ENCODE results near the gene RENBP. TPM values are rescaled to one million over a fixed set of nuclear protein-coding genes. Genes with fewer than 3 reads are reported as not detected.

RENBP gene
- total and polyA plus RNA-seq, 5 donors from 2014 or later, result 0.62 to 15.3 (median 1.2) TPM

DNA sequence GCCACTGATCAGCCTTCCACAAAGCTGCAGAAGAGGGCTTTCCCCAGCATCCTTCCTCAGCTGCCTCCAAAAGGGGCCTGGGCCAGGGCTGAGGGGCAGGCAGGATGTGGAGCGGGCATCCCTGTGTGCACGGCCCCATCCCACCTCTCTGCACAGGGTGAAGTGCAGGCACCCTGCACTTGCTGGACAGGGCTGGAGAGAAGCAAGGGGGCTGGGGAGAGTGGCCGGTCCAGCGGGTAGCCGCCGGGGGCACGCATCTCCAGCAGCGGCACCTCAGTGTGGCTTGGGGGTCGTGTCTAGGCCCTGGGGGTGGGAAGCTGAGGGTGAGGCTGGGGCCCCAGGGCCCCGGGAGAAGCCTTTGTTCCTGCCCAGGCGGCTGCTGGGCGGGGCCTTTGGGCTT lies 37.0 kb downstream of the RENBP start:
- Histone ChIP-seq H3K4me3 (ENCODE audit: low read depth, low read length) (no peak overlapping the region), H3K4me1 (ENCODE audit: control insufficient read depth, insufficient read depth, low read length, poor library complexity, severe bottlenecking) (peaks cover 27% of the 10 kb centered on the region), H3K27ac (ENCODE audit: insufficient read depth, low read length, poor library complexity, severe bottlenecking) (no peak overlapping the region), H3K36me3 (ENCODE audit: control insufficient read depth, insufficient read depth, low read length) (peaks cover 13% of the 10 kb centered on the region), H3K9me3 (ENCODE audit: control insufficient read depth in 2 of 2, low read length in 2 of 2) (no peaks in the 10 kb centered on the region), H3K27me3 (ENCODE audit: control insufficient read depth, insufficient read depth, low read length) (no peaks in the 10 kb centered on the region)
- H3K4me1 Mint-ChIP-seq, result peaks cover 0 to 26% (median 9%) of the 10 kb centered on the region in 4 donors
- no peak overlapping the region for H3K4me3 Mint-ChIP-seq
- H3K36me3 Mint-ChIP-seq, result peaks cover 6% of the 10 kb centered on the region
- ATAC-seq (ENCODE audit: low read depth in 2 of 2) (no peak), DNase-seq (no peak)
- H3K27me3 Mint-ChIP-seq, result no peaks in the 10 kb centered on the region
- H3K27ac Mint-ChIP-seq, result no peak overlapping the region
- H3K9me3 Mint-ChIP-seq, result peaks cover 0 to 2% (median 0%) of the 10 kb centered on the region in 7 donors

DNA sequence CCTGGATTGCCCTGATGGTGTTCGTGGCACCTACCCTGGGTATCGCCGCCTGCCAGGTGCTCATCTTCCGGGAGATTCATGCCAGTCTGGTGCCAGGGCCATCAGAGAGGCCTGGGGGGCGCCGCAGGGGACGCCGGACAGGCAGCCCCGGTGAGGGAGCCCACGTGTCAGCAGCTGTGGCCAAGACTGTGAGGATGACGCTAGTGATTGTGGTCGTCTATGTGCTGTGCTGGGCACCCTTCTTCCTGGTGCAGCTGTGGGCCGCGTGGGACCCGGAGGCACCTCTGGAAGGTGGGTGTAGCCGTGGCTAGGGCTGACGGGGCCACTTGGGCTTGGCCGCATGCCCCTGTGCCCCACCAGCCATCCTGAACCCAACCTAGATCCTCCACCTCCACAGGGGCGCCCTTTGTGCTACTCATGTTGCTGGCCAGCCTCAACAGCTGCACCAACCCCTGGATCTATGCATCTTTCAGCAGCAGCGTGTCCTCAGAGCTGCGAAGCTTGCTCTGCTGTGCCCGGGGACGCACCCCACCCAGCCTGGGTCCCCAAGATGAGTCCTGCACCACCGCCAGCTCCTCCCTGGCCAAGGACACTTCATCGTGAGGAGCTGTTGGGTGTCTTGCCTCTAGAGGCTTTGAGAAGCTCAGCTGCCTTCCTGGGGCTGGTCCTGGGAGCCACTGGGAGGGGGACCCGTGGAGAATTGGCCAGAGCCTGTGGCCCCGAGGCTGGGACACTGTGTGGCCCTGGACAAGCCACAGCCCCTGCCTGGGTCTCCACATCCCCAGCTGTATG lies 38.1 kb downstream of the RENBP start:
- peak overlapping the region in 1 of 3 donors; percentile 26 for H3K27ac Mint-ChIP-seq
- no peaks in the 10 kb centered on the region for H3K9me3 ChIP-seq (ENCODE audit: control insufficient read depth in 2 of 2, low read length in 2 of 2)
- H3K27me3 ChIP-seq (ENCODE audit: control insufficient read depth, insufficient read depth, low read length), result no peaks in the 10 kb centered on the region
- no peaks in the 10 kb centered on the region for H3K27me3 Mint-ChIP-seq
- H3K36me3 Mint-ChIP-seq, result no peaks in the 10 kb centered on the region
- H3K9me3 Mint-ChIP-seq, result peaks cover 0 to 2% (median 0%) of the 10 kb centered on the region in 7 donors
- H3K4me1 Mint-ChIP-seq, result peaks cover 0 to 29% (median 10%) of the 10 kb centered on the region in 4 donors
- H3K4me3 ChIP-seq (ENCODE audit: low read depth, low read length), result no peak overlapping the region
- peak overlapping the region in 1 of 4 donors; percentile 63 for H3K4me3 Mint-ChIP-seq
- peaks cover 35% of the 10 kb centered on the region for H3K4me1 ChIP-seq (ENCODE audit: control insufficient read depth, insufficient read depth, low read length, poor library complexity, severe bottlenecking)
- DNase-seq (no peak), ATAC-seq (ENCODE audit: low read depth in 2 of 2) (no peak)
- H3K27ac ChIP-seq (ENCODE audit: insufficient read depth, low read length, poor library complexity, severe bottlenecking), result no peak overlapping the region
- peaks cover 7% of the 10 kb centered on the region for H3K36me3 ChIP-seq (ENCODE audit: control insufficient read depth, insufficient read depth, low read length)

DNA sequence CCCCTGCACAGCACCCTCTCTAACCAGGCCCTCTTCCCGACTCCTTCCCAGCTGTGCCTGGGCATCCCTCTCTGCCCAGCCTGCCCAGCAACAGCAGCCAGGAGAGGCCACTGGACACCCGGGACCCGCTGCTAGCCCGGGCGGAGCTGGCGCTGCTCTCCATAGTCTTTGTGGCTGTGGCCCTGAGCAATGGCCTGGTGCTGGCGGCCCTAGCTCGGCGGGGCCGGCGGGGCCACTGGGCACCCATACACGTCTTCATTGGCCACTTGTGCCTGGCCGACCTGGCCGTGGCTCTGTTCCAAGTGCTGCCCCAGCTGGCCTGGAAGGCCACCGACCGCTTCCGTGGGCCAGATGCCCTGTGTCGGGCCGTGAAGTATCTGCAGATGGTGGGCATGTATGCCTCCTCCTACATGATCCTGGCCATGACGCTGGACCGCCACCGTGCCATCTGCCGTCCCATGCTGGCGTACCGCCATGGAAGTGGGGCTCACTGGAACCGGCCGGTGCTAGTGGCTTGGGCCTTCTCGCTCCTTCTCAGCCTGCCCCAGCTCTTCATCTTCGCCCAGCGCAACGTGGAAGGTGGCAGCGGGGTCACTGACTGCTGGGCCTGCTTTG lies 38.9 kb downstream of the RENBP start:
- H3K9me3 Mint-ChIP-seq, result peaks cover 0 to 2% (median 0%) of the 10 kb centered on the region in 7 donors
- no peaks in the 10 kb centered on the region for H3K27me3 ChIP-seq (ENCODE audit: control insufficient read depth, insufficient read depth, low read length)
- H3K4me3 ChIP-seq (ENCODE audit: low read depth, low read length), result no peak overlapping the region
- H3K4me1 ChIP-seq (ENCODE audit: control insufficient read depth, insufficient read depth, low read length, poor library complexity, severe bottlenecking), result peaks cover 42% of the 10 kb centered on the region
- H3K4me1 Mint-ChIP-seq, result peaks cover 3 to 37% (median 14%) of the 10 kb centered on the region in 4 donors
- H3K36me3 Mint-ChIP-seq, result no peaks in the 10 kb centered on the region
- peak overlapping the region; percentile 23 for H3K27ac ChIP-seq (ENCODE audit: insufficient read depth, low read length, poor library complexity, severe bottlenecking)
- no peak overlapping the region for H3K27ac Mint-ChIP-seq
- H3K4me3 Mint-ChIP-seq, result no peak overlapping the region
- ATAC-seq (ENCODE audit: low read depth in 2 of 2), result no peak
- peaks cover 5% of the 10 kb centered on the region for H3K36me3 ChIP-seq (ENCODE audit: control insufficient read depth, insufficient read depth, low read length)
- no peaks in the 10 kb centered on the region for H3K9me3 ChIP-seq (ENCODE audit: control insufficient read depth in 2 of 2, low read length in 2 of 2)
- peaks cover 4% of the 10 kb centered on the region for H3K27me3 Mint-ChIP-seq
- no peak for DNase-seq

DNA sequence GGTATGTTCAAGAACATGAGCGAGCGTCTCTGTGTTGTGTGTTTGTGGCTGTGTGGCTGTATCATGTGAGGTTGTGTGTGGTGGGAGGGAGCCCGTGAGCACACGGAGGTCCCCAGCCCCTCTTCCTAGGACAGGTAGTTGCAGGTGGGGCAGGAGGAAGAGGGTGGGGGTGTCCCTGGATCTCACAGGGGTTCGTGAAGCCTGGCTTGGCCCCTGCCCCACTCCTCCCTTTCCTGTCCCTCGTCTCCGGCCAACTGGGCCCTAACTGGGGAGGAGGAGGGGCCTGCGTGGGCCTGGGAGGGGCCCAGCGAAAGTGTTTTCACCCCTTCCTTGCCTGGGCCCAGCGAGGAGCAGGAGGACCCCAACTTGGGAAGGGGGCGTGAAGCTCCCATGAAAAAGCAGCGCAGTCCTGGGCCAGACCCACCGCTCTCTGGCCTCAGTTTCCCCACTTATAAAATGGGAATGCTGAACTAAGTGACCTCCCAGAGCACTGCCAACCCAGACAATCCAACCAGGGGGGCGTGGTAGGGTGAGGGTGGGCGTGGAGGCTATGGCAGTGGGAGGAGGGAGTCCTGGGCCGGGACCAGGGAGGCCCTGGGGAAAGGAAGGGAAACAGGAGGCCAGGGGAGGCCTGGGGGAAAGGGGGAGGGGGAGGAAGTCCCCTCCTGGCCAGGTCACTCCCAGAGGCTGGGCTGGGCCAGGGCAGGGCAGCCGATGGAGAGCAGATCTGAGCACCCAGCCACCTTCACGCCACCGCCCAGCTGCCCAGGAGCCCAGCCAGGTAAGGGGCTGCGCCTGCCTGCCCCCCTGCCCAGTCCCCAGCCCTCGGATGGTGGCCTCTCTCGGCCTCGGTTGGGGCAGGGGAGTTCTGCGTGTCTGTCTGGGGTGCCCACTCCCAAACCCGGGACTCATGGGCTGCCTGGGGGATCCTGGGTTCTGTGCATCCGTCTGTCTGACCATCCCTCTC lies 40.2 kb downstream of the RENBP start, which contains the start of gene AVPR2:
Gene AVPR2 (plus strand): TSS at position 683 of the 967 bp plus-strand sequence. CDS start 473 bp downstream, outside the sequence.
- DNase-seq, result peak in 1 of 3 donors; percentile 30
- H3K4me1 ChIP-seq (ENCODE audit: control insufficient read depth, insufficient read depth, low read length, poor library complexity, severe bottlenecking), result peaks cover 45% of the 10 kb centered on the region

DNA sequence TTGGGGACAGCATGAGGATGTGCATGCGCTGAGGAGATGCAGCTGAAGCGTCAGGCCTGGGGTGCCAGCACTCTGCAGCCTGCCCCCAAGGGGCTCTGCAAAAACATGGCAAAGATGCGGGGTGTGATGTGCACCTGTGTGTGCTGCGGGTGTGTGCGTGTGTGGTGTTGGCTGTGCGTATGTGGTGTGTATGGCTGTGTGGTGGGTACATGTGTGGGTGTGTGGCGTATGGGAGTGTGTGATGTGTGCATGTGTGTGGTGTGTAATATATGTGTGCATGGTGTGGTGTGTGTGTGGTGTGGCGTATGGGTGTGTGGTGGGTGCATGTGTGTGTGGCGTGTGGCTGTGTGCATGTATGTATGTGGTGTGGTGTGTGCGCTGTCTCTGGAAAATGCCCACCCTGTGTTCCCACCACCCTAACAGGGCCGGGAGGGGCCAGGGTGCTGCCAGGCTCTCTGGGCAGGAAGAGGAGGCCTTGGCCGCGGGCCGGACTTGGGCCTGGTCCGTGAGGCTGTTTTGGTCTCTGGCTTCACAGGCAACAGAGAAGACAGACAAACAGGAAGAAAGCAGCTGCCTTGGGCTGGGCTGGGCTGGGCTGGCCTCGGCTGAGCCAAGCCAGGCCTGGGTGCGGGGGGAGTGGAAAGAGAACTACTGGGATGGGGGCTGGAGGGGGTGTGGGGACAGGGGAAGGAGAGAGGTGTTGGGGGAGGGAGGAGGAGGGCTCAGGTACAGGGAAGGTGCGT lies 41.0 kb downstream of the RENBP start:
- DNase-seq (no peak), ATAC-seq (ENCODE audit: low read depth in 2 of 2) (peak in 1 of 2 donors; percentile 5)
- Mint-ChIP-seq H3K36me3 (no peaks in the 10 kb centered on the region), H3K9me3 (peaks cover 0 to 2% (median 0%) of the 10 kb centered on the region in 7 donors), H3K4me1 (peaks cover 4 to 38% (median 16%) of the 10 kb centered on the region in 4 donors), H3K27me3 (peaks cover 5% of the 10 kb centered on the region), H3K27ac (peak overlapping the region; percentile 65 to 97 (median 67)), H3K4me3 (peak overlapping the region in 2 of 4 donors; percentile 49 to 74)
- no peaks in the 10 kb centered on the region for H3K36me3 ChIP-seq (ENCODE audit: control insufficient read depth, insufficient read depth, low read length)
- H3K27ac ChIP-seq (ENCODE audit: insufficient read depth, low read length, poor library complexity, severe bottlenecking), result no peak overlapping the region
- no peak overlapping the region for H3K4me3 ChIP-seq (ENCODE audit: low read depth, low read length)
- no peaks in the 10 kb centered on the region for H3K27me3 ChIP-seq (ENCODE audit: control insufficient read depth, insufficient read depth, low read length)
- H3K4me1 ChIP-seq (ENCODE audit: control insufficient read depth, insufficient read depth, low read length, poor library complexity, severe bottlenecking), result peaks cover 45% of the 10 kb centered on the region
- no peaks in the 10 kb centered on the region for H3K9me3 ChIP-seq (ENCODE audit: control insufficient read depth in 2 of 2, low read length in 2 of 2)

More for the DNA sequence above, 40.2 kb downstream of the RENBP start, which contains the start of gene AVPR2:
- Mint-ChIP-seq H3K27me3 (peaks cover 5% of the 10 kb centered on the region), H3K36me3 (no peaks in the 10 kb centered on the region), H3K27ac (peak within 1 kb of the TSS; percentile 65 to 97 (median 90)), H3K4me3 (peak within 1 kb of the TSS in 3 of 4 donors; percentile 49 to 74 (median 52)), H3K4me1 (peaks cover 4 to 38% (median 15%) of the 10 kb centered on the region in 4 donors), H3K9me3 (peaks cover 0 to 2% (median 0%) of the 10 kb centered on the region in 7 donors)
- no peak within 1 kb of the TSS for H3K4me3 ChIP-seq (ENCODE audit: low read depth, low read length)
- H3K36me3 ChIP-seq (ENCODE audit: control insufficient read depth, insufficient read depth, low read length), result peaks cover 3% of the 10 kb centered on the region
- no peaks in the 10 kb centered on the region for H3K27me3 ChIP-seq (ENCODE audit: control insufficient read depth, insufficient read depth, low read length)
- peak within 1 kb of the TSS; percentile 23 for H3K27ac ChIP-seq (ENCODE audit: insufficient read depth, low read length, poor library complexity, severe bottlenecking)
- ATAC-seq (ENCODE audit: low read depth in 2 of 2), result peak in 1 of 2 donors; percentile 22
- H3K9me3 ChIP-seq (ENCODE audit: control insufficient read depth in 2 of 2, low read length in 2 of 2), result no peaks in the 10 kb centered on the region

DNA sequence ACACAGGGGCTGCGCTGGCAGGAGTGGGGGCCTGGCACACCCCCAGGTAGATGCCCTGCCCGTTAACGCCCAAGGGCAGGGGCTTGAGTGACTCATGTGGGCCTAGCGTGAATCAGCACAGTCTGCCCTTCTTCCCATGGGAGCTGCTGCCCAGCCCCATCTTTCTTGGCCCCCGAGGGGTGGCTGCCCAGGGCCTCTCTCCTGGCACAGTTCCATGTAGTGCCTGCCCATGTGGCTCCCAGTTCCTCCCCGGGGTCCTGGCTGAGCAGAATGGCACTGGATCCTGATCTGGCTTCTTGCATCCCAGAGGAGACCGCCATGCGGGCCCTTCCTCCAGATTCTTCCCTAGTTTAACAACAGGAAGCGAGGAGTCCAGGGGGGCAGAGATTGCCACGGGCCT lies 42.1 kb downstream of the RENBP start:
- Histone ChIP-seq H3K9me3 (ENCODE audit: control insufficient read depth in 2 of 2, low read length in 2 of 2) (no peaks in the 10 kb centered on the region), H3K36me3 (ENCODE audit: control insufficient read depth, insufficient read depth, low read length) (no peaks in the 10 kb centered on the region), H3K4me1 (ENCODE audit: control insufficient read depth, insufficient read depth, low read length, poor library complexity, severe bottlenecking) (peaks cover 45% of the 10 kb centered on the region), H3K27ac (ENCODE audit: insufficient read depth, low read length, poor library complexity, severe bottlenecking) (no peak overlapping the region), H3K27me3 (ENCODE audit: control insufficient read depth, insufficient read depth, low read length) (no peaks in the 10 kb centered on the region), H3K4me3 (ENCODE audit: low read depth, low read length) (no peak overlapping the region)
- no peaks in the 10 kb centered on the region for H3K36me3 Mint-ChIP-seq
- H3K4me3 Mint-ChIP-seq, result no peak overlapping the region
- H3K27me3 Mint-ChIP-seq, result peaks cover 5% of the 10 kb centered on the region
- ATAC-seq (ENCODE audit: low read depth in 2 of 2) (no peak), DNase-seq (no peak)
- peaks cover 0 to 2% (median 0%) of the 10 kb centered on the region in 7 donors for H3K9me3 Mint-ChIP-seq
- H3K27ac Mint-ChIP-seq, result no peak overlapping the region
- peaks cover 9 to 38% (median 18%) of the 10 kb centered on the region in 4 donors for H3K4me1 Mint-ChIP-seq
